Parathyroid adenoma (tissue), 2 donors: ENCODE results near the gene STX8.
A peak's percentile ranks its signal among the peaks of the same experiment; 100 is the strongest.
"Not testable (repeated sequence)": the region's sequence is repeated elsewhere in the genome, so short reads cannot be mapped to it uniquely, and the experiment has no call there.

Source experiments
- H2AFZ ChIP-seq: fragments of 300-600 bp; sonication (generic); one replicate; pipeline ENCODE4 v1.7.0; 2017; ENCODE audit warnings: antibody characterized with exemption, mild to moderate bottlenecking
- H3K27ac ChIP-seq: fragments of 300-600 bp; sonication (generic); one replicate; pipeline ENCODE4 v1.7.0; 2017
- H3K27me3 ChIP-seq: fragments of 300-600 bp; sonication (generic); one replicate; pipeline ENCODE4 v1.7.0; 2017; ENCODE audit warnings: low read length; ENCODE audit not compliant: control insufficient read depth, insufficient read depth
- H3K36me3 ChIP-seq: fragments of 300-600 bp; sonication (generic); one replicate; pipeline ENCODE4 v1.7.0; 2017; ENCODE audit warnings: low read length; ENCODE audit not compliant: control insufficient read depth, insufficient read depth
- H3K4me1 ChIP-seq: fragments of 300-600 bp; sonication (generic); one replicate; pipeline ENCODE4 v1.7.0; 2017; ENCODE audit warnings: control low read depth
- H3K4me2 ChIP-seq: fragments of 300-600 bp; sonication (generic); one replicate; pipeline ENCODE4 v1.7.0; 2017; ENCODE audit warnings: low read length
- H3K4me3 ChIP-seq: fragments of 300-600 bp; sonication (generic); one replicate; pipeline ENCODE4 v1.7.0; 2017; ENCODE audit warnings: low read depth, low read length
- H3K79me2 ChIP-seq: fragments of 300-600 bp; sonication (generic); one replicate; pipeline ENCODE4 v1.7.0; 2017; ENCODE audit warnings: control low read depth
- H3K9ac ChIP-seq: fragments of 300-600 bp; sonication (generic); one replicate; pipeline ENCODE4 v1.7.0; 2017; ENCODE audit warnings: mild to moderate bottlenecking
- H3K9me3 ChIP-seq: fragments of 300-600 bp; sonication (generic); one replicate; pipeline ENCODE4 v1.7.0; 2017; ENCODE audit warnings: low read length; ENCODE audit not compliant: control insufficient read depth
- CTCF ChIP-seq: fragments of 300-600 bp; sonication (generic); IDR thresholded peaks from one replicate; pipeline ENCODE4 v1.7.0; 2017; ENCODE audit warnings: antibody characterized with exemption, mild to moderate bottlenecking
- donor health status: primary hyperparathyroidism.

STX8 gene

GRCh38 chr17:9557161-9557755 lies 18.4 kb downstream of the STX8 start:
- no peak overlapping the region for H3K4me3 ChIP-seq

DNA sequence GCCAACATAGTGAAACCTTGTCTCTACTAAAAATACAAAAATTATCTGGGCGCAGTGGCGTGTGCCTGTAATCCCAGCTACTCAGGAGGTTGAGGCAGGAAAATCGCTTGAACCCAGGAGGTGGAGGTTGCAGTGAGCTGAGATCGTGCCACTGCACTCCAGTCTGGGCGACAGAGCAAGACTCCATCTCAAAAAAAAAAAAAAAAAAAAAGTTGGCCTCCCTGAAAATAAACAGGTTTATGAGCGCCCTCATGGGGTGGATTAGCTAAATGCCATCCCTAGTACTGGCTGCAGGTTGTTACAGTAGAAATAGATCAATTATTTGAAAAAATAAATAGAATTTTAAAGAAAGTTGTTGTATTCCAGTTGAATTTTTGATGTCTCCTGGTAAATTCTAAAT lies 20.9 kb downstream of the STX8 start:
- not testable (repeated sequence) for H3K4me3 ChIP-seq, H3K36me3 ChIP-seq, H3K9me3 ChIP-seq, H3K4me2 ChIP-seq, H3K27me3 ChIP-seq, H3K9ac ChIP-seq, H3K27ac ChIP-seq, H2AFZ ChIP-seq, H3K4me1 ChIP-seq, H3K79me2 ChIP-seq
- TF ChIP-seq CTCF = peak; percentile 9

More at GRCh38 chr17:9557161-9557755, 18.4 kb downstream of the STX8 start:
- H3K36me3 ChIP-seq = no peaks in the 10 kb centered on the region
- H3K4me2 ChIP-seq = no peak overlapping the region
- H3K27ac ChIP-seq = no peak overlapping the region
- H3K9me3 ChIP-seq = no peaks in the 10 kb centered on the region
- no peaks in the 10 kb centered on the region for H3K27me3 ChIP-seq
- no peak overlapping the region for H2AFZ ChIP-seq
- H3K9ac ChIP-seq = no peak overlapping the region
- TF ChIP-seq CTCF = no peak
- H3K4me1 ChIP-seq = no peaks in the 10 kb centered on the region
- H3K79me2 ChIP-seq = no peaks in the 10 kb centered on the region

- H3K36me3 ChIP-seq = no peaks in the 10 kb centered on the region
Observed at GRCh38 chr17:9553596-9553995, 22.0 kb downstream of the STX8 start.

GRCh38 chr17:9553181-9553580 lies 22.4 kb downstream of the STX8 start:
- Histone ChIP-seq H2AFZ (no peak overlapping the region), H3K27me3 (no peaks in the 10 kb centered on the region), H3K79me2 (no peaks in the 10 kb centered on the region), H3K4me3 (no peak overlapping the region), H3K4me2 (no peak overlapping the region), H3K9me3 (no peaks in the 10 kb centered on the region), H3K9ac (no peak overlapping the region), H3K36me3 (no peaks in the 10 kb centered on the region), H3K27ac (no peak overlapping the region), H3K4me1 (no peaks in the 10 kb centered on the region)
- no peak for TF ChIP-seq CTCF

More at GRCh38 chr17:9553596-9553995, 22.0 kb downstream of the STX8 start:
- no peak overlapping the region for H3K4me2 ChIP-seq
- H3K27me3 ChIP-seq = no peaks in the 10 kb centered on the region
- H3K79me2 ChIP-seq = no peaks in the 10 kb centered on the region
- H3K9ac ChIP-seq = no peak overlapping the region
- no peaks in the 10 kb centered on the region for H3K4me1 ChIP-seq
- H3K27ac ChIP-seq = no peak overlapping the region
- TF ChIP-seq CTCF = no peak
- H3K9me3 ChIP-seq = no peaks in the 10 kb centered on the region
- H2AFZ ChIP-seq = no peak overlapping the region
- H3K4me3 ChIP-seq = no peak overlapping the region

DNA sequence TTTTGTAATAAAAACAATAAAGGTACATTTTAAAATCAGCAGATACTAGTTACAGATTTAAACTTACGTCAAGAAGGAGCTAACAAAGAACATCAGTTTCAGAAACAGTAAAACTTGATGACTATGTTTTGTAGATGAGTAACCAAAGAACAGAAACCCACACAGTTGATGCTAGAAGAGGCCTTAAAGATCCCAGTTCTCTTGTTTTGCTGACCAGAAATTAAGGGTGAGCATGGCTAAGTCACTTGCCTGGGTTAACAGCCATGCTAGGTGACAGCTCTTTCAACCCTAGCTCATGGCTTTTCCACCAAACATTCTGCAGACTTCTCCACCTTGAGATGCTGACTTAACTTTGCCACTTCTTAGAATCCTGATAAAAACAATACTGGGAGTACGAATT lies 26.4 kb downstream of the STX8 start:
- no peaks in the 10 kb centered on the region for H3K9me3 ChIP-seq
- no peak overlapping the region for H2AFZ ChIP-seq

More for the DNA sequence above, 26.4 kb downstream of the STX8 start:
- Histone ChIP-seq H3K9ac (no peak overlapping the region), H3K79me2 (no peaks in the 10 kb centered on the region), H3K4me3 (no peak overlapping the region), H3K4me2 (no peak overlapping the region), H3K36me3 (no peaks in the 10 kb centered on the region), H3K4me1 (no peaks in the 10 kb centered on the region), H3K27ac (no peak overlapping the region), H3K27me3 (no peaks in the 10 kb centered on the region)
- no peak for TF ChIP-seq CTCF
